ENCODE measurements around the gene UBTD1. TPM values are rescaled to one million over a fixed set of nuclear protein-coding genes. Genes with fewer than 3 reads are reported as not detected.

UBTD1 gene
- total RNA-seq, 4 donors from 2014 or later = 2.9 to 16.2 (median 8.9) TPM

DNA sequence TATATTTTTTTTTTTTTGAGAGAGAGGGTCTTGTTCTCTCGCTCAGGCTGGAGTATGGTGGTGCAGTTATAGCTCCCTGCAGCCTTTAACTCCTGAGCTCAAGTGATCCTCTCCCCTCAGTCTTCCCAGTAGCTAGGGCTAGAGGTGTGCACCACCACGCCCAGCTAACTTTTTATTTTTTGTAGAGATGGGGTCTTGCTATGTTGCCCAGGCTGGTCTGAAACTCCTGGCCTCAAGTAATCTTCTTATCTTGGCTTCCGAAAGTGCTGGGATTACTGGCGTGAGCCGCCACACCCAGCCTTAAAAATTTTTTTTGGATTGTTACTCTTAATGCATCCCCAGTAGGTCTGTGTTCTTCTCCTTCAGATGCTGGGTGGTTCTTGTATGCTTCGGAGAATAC lies 4.2 kb downstream of the UBTD1 start:
- no peak overlapping the region for H3K4me3 ChIP-seq
- peaks cover 0 to 22% (median 0%) of the 10 kb centered on the region in 3 donors for H3K4me1 ChIP-seq
- H3K9me3 ChIP-seq = no peaks in the 10 kb centered on the region
- H3K27ac ChIP-seq = no peak overlapping the region
- no peak for TF ChIP-seq POLR2A (IDR thresholded peaks at IDR 0.05)
- TF ChIP-seq EP300 (IDR thresholded peaks at IDR 0.05) = no peak
- no peak for TF ChIP-seq POLR2AphosphoS5 (IDR thresholded peaks at IDR 0.05)
- TF ChIP-seq, protein P1, sequence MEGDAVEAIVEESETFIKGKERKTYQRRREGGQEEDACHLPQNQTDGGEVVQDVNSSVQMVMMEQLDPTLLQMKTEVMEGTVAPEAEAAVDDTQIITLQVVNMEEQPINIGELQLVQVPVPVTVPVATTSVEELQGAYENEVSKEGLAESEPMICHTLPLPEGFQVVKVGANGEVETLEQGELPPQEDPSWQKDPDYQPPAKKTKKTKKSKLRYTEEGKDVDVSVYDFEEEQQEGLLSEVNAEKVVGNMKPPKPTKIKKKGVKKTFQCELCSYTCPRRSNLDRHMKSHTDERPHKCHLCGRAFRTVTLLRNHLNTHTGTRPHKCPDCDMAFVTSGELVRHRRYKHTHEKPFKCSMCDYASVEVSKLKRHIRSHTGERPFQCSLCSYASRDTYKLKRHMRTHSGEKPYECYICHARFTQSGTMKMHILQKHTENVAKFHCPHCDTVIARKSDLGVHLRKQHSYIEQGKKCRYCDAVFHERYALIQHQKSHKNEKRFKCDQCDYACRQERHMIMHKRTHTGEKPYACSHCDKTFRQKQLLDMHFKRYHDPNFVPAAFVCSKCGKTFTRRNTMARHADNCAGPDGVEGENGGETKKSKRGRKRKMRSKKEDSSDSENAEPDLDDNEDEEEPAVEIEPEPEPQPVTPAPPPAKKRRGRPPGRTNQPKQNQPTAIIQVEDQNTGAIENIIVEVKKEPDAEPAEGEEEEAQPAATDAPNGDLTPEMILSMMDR (IDR thresholded peaks at IDR 0.05) = no peak
- WGBS, 2 donors (ENCODE audit: low coverage in 1 of 2) = 80 to 94% methylated on average over 1 to 6 of the region's 6 CpGs
- no peak for ATAC-seq
- H3K27me3 ChIP-seq = no peaks in the 10 kb centered on the region
- H3K36me3 ChIP-seq = no peaks in the 10 kb centered on the region

DNA sequence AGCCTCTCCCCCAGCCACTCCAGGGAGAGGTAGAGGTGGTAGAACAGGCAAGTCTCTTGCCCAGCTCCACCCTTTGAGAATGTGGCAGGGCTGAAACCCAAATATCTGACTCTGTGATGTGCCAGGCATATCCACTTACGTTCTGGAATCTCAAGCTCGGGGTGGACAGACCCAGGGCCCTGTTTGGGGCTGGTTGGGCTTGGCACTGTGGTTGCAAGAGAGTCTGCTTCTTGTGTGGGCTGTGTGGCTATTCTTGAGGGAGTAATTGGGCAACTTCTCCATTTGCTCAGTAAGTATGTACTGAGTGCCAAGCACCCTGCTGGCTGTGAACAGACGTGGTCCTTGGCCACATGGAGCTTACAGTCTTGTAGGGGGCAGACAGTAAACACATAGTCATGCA lies 4.7 kb downstream of the UBTD1 start:
- TF ChIP-seq, protein P1 (IDR thresholded peaks at IDR 0.05) = no peak
- TF ChIP-seq POLR2A (IDR thresholded peaks at IDR 0.05) (no peak), POLR2AphosphoS5 (IDR thresholded peaks at IDR 0.05) (no peak), EP300 (IDR thresholded peaks at IDR 0.05) (no peak)
- ATAC-seq = no peak
- 80% methylated on average over 1 of the region's 3 CpGs; no CpG with 5 or more reads in 1 of the 2 donors for WGBS, 2 donors (ENCODE audit: low coverage in 1 of 2)

DNA sequence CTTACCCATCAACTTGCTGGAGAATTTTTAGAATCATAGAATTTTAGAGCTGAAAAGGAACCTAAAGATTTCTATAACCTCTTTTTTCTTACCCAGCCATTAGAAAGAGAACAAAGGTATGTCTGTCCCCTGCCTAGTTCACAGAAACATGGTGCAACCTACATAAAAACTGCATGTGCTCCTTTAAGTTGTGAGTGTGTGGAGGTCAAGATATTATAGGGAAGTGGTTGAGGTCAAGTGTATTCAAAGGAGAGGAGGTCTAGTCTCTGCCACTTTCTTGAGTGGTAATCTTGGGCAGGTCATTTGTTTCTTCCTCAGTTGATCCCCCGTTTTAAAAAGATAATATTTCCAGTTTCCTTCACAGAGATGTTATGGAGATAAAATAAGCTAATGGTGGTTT lies 6.4 kb downstream of the UBTD1 start:
- no peaks in the 10 kb centered on the region for H3K27me3 ChIP-seq
- H3K4me1 ChIP-seq = peaks cover 0 to 18% (median 0%) of the 10 kb centered on the region in 3 donors
- H3K9me3 ChIP-seq = no peaks in the 10 kb centered on the region
- no peak overlapping the region for H3K27ac ChIP-seq
- no peaks in the 10 kb centered on the region for H3K36me3 ChIP-seq
- TF ChIP-seq, protein P1 (IDR thresholded peaks at IDR 0.05) = no peak
- TF ChIP-seq EP300 (IDR thresholded peaks at IDR 0.05) (no peak), POLR2A (IDR thresholded peaks at IDR 0.05) (no peak), POLR2AphosphoS5 (IDR thresholded peaks at IDR 0.05) (no peak)
- no peak overlapping the region for H3K4me3 ChIP-seq
- 38 to 89% methylated on average over 1 of the region's 1 CpG for WGBS, 2 donors (ENCODE audit: low coverage in 1 of 2)
- ATAC-seq = no peak

More for the DNA sequence above, 4.7 kb downstream of the UBTD1 start:
- Histone ChIP-seq H3K4me3 (no peak overlapping the region), H3K4me1 (peaks cover 0 to 23% (median 0%) of the 10 kb centered on the region in 3 donors), H3K27me3 (no peaks in the 10 kb centered on the region), H3K9me3 (no peaks in the 10 kb centered on the region), H3K36me3 (no peaks in the 10 kb centered on the region), H3K27ac (no peak overlapping the region)

DNA sequence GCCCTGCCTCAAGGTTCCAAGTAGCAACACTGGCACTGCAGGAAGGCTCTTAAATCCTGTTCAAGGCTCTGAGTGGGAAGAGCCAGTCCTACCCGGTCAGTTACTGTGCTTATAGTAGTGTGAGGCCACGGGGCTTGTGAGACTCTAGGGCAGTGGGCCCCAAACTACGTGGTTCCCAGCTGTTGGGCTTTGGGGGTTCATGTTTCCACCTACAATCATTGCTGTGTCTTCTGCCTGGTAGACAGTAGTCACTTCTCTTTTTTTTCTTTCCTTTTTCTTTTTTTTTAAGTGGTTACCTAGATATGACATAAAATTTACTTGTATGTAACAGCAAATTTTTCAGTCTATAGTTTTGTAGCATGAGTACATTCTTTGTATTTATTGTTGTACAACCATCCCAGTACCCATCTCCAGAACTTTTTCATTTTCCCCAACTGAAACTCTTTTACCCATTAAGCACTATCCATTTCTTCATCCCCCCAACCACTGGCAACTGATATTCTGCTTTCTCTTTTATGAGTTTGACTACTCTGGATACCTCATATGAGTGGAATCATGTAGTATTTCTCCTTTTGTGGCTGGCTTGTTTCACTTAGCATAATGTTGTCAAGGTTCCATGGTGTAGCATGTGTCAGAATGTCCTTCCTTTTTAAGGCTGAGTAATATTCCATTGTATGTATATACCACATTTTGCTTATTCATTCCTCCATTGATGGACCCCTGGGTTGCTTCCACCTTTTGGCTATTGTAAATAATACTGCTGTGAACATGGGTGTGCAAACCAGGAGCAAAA lies 7.7 kb downstream of the UBTD1 start:
- Histone ChIP-seq H3K9me3 (no peaks in the 10 kb centered on the region), H3K4me3 (no peak overlapping the region), H3K4me1 (peaks cover 0 to 10% (median 0%) of the 10 kb centered on the region in 3 donors), H3K36me3 (no peaks in the 10 kb centered on the region), H3K27ac (no peak overlapping the region), H3K27me3 (no peaks in the 10 kb centered on the region)
- WGBS, 2 donors (ENCODE audit: low coverage in 1 of 2) = 82% methylated on average over 3 of the region's 3 CpGs; no CpG with 5 or more reads in 1 of the 2 donors
- ATAC-seq = no peak
- TF ChIP-seq EP300 (IDR thresholded peaks at IDR 0.05) = no peak
- TF ChIP-seq POLR2A (IDR thresholded peaks at IDR 0.05) = no peak
- no peak for TF ChIP-seq POLR2AphosphoS5 (IDR thresholded peaks at IDR 0.05)
- TF ChIP-seq, protein P1 (IDR thresholded peaks at IDR 0.05) = no peak

DNA sequence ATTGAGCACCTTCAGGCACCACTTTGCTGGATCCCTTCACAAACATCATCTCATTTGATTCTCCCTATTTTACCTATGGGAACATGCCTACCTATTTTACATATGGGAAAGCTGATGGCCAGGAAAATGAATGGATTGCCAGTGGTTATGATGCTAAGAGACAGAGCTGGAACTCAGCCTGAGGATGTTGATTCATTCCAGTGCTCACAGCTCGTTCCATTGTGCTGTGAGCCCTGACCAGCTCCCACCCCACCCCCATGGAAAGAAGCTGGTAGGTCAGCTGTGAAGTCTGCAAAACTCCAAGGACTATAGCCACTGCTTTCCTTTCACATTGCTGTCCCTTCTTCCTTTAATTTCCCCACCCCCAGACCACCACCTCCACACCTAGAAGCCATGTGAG lies 9.6 kb downstream of the UBTD1 start:
- no peaks in the 10 kb centered on the region for H3K36me3 ChIP-seq
- H3K4me3 ChIP-seq = no peak overlapping the region
- peaks cover 0 to 24% (median 0%) of the 10 kb centered on the region in 3 donors for H3K4me1 ChIP-seq
- no peak for TF ChIP-seq POLR2A (IDR thresholded peaks at IDR 0.05)
- ATAC-seq = no peak
- H3K27ac ChIP-seq = no peak overlapping the region
- H3K27me3 ChIP-seq = no peaks in the 10 kb centered on the region
- H3K9me3 ChIP-seq = no peaks in the 10 kb centered on the region
- 17 to 60% methylated on average over 1 of the region's 1 CpG for WGBS, 2 donors (ENCODE audit: low coverage in 1 of 2)
